ENCODE data around the gene XIAP. TPM values are rescaled to one million over a fixed set of nuclear protein-coding genes. Genes with fewer than 3 reads are reported as not detected.

Gene XIAP
- 20.2 and 25.1 TPM in 2 replicates for total RNA-seq

DNA sequence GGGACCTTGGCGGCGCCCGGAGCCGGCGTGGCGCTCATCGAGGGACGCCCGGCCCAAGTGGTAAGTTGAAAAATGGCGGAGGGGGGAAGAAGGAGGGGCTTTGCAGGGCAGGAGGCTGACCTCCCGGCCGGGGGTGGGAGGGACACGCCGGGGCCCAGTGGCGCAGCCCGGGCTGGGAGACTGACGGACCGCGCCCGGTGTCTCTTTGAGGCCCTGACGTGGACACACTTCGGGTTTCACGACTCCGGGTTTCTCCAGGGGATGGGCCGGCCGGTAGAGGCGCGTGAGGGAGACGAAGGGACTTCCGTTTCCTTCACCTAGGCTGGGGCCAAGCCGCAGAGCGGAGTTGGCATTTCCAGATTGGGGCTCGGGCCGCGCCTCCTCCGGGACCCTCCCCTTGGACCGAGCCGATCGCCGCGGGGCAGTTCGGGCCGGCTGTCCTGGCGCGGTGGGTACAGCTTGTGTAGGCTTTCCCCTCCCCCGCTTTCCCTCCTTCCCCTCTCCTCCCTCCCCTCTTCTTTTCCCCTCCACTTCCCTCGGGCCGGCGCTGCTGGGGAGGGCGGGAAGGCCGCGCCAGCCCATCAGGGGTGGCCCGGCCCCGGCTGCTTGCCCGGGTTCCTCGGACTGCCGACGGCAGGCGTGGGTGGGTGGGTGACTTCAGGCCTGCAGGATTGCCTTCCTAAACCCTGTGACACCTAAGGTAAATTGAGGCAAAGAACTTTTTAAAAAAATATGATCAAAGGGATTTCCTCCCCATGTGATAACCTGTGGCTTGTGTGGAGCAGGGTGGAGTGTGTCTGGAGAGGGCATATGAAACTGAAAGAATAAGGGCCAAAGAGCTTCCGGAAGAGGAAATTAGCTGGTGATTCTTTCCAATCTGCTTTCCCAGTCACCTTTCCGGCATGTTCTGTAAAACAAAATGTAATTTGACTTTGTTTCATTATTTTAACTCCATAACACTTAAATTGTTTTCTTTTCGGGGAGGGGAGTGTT is at the start of gene XIAP:
XIAP (plus strand) TSS at position 208 of the 993 bp plus-strand sequence. CDS start 25,610 bp downstream, outside the sequence.

DNA sequence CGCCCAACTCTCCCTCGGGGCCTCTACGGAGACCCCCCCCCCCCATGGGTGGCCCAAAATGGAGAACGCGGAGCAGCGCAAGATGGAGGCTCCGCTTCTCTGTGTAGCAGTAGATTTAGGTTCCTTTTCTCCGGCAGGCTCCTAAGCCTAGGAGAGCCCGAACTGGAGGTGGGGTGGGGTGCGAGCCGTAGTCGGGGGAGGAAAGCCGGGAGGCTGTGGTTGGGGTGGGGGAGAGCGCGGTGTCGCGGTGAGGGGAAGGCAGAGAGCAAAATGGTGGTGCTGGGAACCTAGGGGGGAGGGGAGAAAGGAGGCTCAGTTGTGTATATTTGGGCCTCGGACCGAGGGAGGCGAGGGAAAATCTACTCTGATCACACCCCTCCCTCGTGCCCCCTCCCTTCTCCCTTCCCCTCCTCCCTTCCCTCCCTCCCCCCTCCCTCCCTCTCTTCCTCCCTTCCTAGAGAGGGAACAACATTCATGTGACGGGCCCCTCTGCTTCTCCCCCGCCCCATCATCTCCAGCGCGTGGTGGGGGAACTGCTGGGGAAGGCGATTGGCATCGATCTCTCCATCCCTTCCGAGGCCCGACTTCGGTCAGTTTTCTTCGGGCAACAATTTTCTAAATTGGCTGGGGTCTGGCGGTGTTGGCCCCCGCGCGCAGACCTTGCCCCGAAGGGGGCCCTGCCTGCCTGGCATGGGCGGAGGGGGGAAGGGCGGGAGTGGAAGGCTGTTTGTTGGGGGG is 101.6 kb downstream of the XIAP start, which contains the start of gene STAG2:
STAG2 (plus strand) TSS at position 439 of the 738 bp plus-strand sequence. CDS start 60,922 bp downstream, outside the sequence.

Other genes starting within 250 kb of the XIAP start
- 35.1 and 36.3 TPM in 2 replicates for gene THOC2, start 127.0 kb upstream of the XIAP start, total RNA-seq
- 29.8 and 33.1 TPM in 2 replicates for gene STAG2, start 101.7 kb downstream of the XIAP start, total RNA-seq